HG02885 (cell line): Measurements from ENCODE around the gene OBSCN.

ENCODE experiments used
- ATAC-seq: cut with Tn5 transposase; IDR thresholded peaks from one replicate; pipeline ENCODE4 v1.9.1; 2021; ENCODE audit warnings: mild to moderate bottlenecking; ENCODE audit not compliant: unreplicated experiment, poor library complexity

OBSCN gene

DNA sequence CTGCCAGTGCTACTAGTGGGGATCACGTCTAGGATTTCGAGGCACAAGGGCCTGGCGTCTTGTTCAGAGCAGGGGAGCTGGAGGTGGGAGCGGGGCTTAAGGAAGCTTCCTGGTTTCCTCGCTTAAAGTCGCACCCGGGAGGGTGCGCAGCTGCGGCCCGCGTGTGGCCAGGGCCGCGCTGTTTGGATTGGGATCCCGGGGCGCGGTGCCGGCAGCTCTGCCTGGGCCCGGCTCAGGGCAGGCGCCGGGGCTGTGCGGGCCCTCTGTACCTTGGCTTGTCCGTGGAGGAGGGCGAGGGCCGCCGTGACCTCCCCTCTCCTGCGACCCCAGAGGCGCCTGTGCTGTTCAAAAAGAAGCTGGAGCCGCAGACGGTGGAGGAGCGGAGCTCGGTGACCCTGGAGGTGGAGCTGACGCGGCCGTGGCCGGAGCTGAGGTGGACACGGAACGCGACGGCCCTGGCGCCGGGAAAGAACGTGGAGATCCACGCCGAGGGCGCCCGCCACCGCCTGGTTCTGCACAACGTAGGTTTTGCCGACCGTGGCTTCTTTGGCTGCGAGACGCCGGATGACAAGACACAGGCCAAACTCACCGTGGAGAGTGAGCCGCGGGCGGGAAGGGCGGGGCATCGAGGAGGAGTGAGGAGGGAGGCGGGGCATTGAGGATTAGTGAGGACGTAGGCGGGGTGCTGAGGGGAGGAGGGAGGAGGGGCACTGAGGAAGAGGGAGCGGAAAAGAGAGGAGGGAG is 67.8 kb downstream of the OBSCN start:
- ATAC-seq: peak; percentile 84

DNA sequence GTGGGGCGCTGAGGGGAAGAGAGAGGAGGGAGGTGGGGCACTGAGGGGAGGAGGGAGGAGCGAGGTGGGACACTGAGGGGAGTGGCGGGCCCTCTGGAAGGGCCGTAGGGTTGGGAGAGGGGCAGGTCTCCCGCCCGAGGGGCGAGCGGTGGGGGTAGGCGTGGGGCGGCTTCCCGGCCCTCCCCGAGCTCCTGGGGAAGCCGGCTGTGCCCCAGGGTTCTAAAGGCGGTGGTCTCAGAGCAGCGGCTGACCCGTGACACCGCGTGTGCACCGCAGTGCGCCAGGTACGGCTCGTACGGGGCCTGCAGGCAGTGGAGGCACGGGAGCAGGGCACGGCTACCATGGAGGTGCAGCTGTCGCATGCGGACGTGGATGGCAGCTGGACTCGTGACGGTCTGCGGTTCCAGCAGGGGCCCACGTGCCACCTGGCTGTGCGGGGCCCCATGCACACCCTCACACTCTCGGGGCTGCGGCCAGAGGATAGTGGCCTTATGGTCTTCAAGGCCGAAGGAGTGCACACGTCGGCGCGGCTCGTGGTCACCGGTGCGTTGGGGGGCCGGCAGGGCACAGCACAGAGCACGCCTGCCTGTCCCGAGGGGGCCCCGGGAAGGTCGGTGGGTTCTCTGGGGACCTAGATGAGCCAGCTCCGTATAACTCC is 68.5 kb downstream of the OBSCN start:
- ATAC-seq: peak; percentile 19

DNA sequence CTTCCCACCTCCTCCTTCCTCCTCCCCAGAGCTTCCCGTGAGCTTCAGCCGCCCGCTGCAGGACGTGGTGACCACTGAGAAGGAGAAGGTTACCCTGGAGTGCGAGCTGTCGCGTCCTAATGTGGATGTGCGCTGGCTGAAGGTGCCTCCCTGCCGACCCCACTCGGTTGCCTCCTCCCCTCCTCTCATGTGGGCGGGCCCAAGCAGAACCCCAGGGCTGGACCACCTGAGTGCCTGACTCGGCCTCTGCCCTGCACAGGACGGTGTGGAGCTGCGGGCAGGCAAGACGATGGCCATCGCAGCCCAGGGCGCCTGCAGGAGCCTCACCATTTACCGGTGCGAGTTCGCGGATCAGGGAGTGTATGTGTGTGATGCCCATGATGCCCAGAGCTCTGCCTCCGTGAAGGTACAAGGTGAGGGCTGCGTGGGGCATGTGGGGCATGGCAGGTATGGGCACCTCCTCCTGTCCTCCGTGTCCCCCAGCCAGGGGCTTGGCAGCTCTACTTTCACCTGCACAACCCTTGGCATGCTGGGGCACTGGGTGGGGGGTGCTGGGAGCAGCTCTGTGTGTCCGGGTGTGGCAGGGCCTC is 69.2 kb downstream of the OBSCN start:
- ATAC-seq: no peak

DNA sequence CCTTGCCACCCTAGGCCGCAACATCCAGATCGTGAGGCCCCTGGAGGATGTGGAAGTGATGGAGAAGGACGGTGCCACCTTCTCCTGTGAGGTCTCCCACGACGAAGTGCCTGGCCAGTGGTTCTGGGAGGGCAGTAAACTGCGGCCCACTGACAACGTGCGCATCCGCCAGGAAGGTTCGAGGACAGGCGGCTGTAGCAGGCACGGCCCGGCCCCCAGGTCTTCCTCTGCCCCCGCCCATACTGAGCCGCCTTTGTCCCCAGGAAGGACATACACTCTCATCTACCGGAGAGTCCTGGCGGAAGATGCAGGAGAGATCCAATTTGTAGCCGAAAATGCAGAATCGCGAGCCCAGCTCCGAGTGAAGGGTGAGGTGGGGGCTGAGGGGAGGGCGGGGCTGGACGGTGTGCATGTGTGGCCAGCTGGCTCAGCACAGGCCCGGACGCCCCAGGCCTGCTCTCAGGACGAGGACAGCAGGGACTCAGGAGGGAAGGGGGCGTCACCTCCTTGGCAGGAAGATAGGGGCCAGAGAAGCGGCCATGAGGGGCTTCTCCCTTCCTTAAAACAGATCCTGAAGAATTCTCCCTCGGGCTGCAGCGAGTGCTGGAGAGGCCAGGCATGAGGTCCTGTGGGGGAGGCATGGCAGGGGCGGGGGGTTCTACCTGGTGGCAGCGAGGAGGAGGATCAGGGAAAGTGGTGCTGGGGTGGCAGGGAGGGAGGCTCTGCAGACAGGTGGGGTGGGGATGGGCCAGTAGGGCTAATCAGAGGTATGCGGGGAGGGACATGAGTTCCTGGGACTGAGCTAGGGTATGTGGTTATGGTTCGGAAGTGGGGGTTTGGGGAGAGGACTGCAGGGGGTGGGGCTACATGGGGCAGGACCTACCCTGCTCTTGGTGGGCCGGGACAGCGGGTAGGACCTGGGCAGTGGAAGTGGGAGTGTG is 69.9 kb downstream of the OBSCN start:
- ATAC-seq: no peak

DNA sequence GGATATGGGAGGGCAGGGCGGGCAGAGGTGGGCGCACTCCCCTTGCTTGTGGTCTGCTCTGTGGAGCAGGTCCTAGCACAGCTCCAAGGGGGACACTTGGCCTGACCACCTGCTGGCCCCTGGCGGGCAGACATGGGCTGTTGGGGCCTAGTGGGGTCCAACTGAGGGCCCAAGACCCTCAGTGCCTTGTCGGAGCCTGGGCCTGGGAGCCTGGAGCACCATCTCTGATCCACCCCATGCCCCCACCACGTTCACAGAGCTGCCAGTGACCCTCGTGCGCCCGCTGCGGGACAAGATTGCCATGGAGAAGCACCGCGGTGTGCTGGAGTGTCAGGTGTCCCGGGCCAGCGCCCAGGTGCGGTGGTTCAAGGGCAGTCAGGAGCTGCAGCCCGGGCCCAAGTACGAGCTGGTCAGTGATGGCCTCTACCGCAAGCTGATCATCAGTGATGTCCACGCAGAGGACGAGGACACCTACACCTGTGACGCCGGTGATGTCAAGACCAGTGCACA is 70.6 kb downstream of the OBSCN start:
- ATAC-seq: no peak

DNA sequence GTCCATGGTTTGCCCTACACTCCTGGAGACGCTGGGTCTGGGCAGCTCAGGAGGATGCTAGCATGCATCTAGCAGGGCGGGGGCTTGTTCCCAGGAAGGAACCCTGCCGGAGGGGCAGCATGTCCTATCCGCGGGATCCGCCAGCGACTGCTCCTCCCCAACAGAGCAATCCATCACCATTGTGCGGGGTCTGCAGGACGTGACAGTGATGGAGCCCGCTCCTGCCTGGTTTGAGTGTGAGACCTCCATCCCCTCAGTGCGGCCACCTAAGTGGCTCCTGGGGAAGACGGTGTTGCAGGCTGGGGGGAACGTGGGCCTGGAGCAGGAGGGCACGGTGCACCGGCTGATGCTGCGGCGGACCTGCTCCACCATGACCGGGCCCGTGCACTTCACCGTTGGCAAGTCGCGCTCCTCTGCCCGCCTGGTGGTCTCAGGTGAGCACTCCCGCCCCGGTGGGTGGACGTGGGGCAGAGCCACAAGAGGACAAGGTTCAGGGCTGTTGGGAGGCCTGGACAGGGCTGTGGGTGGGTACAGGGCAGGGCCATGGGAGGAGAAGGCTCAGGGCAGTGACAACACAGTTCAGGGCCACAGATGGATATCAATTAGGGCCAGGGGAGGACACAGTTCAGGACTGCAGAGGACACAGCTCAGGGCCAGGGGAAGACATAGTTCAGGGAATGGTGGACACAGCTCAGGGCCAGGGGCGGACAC is 71.3 kb downstream of the OBSCN start:
- no peak for ATAC-seq

DNA sequence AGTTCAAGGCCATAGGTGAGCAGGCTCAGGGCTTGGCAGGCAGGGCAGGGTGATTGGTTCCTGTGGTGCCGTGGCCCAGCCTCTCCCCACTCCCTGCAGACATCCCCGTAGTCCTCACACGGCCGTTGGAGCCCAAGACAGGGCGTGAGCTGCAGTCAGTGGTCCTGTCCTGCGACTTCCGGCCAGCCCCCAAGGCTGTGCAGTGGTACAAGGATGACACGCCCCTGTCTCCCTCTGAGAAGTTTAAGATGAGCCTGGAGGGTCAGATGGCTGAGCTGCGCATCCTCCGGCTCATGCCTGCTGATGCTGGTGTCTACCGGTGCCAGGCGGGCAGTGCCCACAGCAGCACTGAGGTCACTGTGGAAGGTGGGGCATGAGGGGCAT is 71.9 kb downstream of the OBSCN start:
- ATAC-seq: no peak

DNA sequence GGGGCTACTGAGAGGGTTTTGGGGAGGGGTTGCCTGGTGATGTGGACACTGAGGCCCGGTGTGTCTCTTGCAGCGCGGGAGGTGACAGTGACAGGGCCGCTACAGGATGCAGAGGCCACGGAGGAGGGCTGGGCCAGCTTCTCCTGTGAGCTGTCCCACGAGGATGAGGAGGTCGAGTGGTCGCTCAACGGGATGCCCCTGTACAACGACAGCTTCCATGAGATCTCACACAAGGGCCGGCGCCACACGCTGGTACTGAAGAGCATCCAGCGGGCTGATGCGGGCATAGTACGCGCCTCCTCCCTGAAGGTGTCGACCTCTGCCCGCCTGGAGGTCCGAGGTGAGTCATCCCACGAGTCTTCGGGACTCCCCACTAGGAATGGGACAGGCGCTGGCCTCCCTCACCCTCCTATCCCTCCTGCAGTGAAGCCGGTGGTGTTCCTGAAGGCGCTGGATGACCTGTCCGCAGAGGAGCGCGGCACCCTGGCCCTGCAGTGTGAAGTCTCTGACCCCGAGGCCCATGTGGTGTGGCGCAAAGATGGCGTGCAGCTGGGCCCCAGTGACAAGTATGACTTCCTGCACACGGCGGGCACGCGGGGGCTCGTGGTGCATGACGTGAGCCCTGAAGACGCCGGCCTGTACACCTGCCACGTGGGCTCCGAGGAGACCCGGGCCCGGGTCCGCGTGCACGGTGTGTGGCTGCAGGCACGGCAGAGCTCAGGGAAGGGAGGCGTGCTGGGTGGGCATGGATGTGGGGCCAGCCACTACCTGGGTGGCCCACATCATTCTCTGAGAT is 72.5 kb downstream of the OBSCN start:
- no peak for ATAC-seq

DNA sequence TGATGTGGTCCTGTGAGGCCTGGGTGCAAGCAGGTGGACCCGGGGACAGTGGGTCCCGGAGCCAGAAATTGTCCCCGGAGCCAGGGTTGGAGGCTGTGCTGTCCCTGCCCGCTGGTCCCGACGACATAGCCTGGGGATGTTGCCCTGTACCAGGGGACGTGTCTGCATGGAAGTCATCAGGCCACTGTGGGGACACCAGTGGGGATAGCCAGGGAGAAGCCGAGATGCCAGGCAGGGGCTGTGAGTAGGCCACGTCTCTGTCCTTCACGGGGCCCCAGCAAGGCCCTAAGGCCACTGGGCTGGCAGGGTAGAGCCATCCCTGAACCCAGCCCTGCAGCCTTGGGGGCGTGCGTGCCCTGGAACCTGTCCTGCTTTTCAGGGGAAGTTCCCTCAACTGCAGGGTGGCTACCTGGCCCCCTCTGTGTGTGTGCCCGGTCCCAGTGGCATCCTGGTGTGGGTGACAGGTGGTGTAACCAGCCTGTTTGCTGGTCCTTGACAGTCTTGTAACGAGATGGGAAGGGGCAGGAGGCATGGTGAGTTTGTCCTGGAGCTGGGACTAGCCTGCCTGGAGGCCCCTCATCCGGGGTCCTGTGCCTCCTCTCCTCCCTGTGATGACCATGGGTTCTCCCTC is 73.2 kb downstream of the OBSCN start:
- ATAC-seq: no peak

DNA sequence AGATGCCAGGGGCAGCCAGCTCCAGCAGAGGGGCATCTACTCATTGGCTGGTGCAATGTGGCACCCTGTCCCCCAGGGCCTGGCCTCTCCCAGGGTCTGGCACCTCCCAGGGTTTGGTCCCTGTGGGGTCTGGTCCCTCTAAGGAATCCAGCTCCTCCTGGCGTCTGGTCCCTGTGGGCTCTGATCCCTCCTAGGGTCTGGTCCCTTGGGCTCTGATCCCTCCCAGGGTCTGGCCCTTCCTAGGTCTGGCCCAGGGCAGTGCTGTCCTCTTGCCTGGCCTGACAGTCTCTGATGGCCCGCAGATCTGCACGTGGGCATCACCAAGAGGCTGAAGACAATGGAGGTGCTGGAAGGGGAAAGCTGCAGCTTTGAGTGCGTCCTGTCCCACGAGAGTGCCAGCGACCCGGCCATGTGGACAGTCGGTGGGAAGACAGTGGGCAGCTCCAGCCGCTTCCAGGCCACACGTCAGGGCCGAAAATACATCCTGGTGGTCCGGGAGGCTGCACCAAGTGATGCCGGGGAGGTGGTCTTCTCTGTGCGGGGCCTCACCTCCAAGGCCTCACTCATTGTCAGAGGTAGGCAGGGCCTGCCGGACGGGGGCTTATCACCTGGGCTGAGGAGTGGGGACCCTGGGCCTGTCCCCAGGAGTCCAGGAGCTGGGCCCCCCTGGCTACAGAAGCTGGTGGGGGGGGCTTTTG is 73.9 kb downstream of the OBSCN start:
- no peak for ATAC-seq

DNA sequence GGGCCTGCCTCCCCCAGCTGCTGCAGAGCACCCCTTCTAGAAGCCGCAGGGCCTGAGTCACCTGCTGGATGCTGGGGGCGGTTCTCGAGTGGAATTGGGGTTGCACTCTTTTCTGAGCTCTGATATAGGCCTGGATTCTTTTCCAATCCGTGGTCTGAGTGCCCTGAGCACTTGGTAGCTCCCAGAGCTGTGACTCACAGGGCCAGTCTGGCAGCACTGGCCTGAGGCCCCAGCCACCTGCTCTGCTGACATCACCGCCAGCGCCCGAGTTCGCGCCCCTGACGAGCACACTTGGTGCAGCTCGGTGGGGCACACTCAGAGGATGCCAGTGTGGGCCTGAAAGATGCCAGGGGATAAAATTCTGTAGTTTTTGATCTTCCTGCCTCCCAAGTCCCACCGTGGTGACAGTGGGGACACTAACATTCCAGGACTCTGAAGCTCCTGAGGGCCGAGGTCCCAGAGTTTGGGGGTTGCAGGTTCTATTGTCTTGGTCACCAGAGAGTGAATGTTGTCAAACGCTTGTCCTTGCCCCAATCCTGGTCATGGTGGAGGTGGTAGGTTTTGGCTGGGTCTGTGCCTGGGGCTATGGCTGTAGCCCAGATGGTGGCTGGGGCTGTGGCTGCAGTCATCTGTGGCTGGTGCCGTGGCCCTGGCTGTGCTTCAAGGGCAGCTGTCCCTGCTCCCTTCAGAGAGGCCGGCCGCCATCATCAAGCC is 74.6 kb downstream of the OBSCN start:
- ATAC-seq: no peak

DNA sequence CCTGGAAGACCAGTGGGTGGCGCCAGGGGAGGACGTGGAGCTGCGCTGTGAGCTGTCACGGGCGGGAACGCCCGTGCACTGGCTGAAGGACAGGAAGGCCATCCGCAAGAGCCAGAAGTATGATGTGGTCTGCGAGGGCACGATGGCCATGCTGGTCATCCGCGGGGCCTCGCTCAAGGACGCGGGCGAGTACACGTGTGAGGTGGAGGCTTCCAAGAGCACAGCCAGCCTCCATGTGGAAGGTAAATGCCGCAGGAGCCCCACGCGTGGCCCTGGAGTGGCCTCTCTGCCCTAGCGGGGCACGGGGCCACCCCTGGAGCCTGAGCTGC is 75.2 kb downstream of the OBSCN start:
- no peak for ATAC-seq

DNA sequence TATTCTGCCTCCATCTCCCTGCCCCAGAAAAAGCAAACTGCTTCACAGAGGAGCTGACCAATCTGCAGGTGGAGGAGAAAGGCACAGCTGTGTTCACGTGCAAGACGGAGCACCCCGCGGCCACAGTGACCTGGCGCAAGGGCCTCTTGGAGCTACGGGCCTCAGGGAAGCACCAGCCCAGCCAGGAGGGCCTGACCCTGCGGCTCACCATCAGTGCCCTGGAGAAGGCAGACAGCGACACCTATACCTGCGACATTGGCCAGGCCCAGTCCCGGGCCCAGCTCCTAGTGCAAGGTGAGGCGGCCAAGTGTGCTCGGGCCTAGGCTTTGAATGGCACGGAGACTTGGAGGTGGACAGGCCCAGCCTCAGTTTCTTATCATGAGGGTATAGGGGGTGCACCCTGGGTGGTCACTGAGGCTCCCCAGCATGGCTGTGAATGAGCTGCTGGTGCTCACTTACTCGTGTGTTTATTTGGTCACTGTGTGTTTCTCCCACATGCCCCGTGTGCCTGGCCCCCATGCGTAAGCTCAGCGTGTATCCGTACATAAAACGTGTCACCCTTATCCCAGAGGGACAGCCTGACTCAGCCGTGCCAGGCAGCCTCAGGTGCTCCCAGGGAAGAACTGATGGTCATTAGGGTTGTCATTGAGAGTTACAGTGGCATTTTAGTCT is 75.8 kb downstream of the OBSCN start:
- no peak for ATAC-seq

DNA sequence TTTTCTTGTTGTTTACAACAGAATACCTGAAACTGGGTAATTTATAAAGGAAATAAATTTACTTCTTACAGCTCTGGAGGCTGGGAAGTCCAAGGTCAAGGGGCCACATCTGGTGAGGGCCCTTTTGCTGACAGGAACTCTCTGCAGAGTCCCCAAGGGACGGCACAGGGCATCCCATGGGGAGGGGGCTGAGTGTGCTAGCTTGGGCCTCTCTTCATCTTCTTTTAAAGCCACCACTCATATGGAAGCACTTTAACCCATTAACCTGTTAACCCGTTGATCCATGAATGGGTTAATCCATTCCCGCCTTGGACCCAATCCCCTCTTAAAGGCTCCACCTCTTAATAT is 76.3 kb downstream of the OBSCN start:
- ATAC-seq: no peak

DNA sequence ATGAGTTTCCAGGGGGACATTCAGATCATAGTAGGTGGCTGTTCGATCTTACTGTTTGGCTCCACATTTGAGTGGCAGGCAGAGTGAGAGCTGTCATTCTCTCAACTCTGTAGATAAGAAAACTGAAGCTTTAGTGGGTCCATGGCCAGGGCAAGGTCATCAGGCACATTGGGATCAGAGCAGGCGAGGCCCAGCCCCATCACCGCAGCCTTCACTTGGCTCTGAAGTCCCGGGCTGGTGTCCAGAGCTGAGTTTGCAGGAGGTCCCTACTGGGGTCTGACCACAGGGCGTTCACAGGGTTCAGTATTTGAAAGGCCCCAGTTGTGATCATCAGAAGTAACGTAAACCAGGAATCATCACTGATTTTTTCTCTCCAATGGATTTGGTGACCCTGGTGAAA is 76.7 kb downstream of the OBSCN start:
- no peak for ATAC-seq

DNA sequence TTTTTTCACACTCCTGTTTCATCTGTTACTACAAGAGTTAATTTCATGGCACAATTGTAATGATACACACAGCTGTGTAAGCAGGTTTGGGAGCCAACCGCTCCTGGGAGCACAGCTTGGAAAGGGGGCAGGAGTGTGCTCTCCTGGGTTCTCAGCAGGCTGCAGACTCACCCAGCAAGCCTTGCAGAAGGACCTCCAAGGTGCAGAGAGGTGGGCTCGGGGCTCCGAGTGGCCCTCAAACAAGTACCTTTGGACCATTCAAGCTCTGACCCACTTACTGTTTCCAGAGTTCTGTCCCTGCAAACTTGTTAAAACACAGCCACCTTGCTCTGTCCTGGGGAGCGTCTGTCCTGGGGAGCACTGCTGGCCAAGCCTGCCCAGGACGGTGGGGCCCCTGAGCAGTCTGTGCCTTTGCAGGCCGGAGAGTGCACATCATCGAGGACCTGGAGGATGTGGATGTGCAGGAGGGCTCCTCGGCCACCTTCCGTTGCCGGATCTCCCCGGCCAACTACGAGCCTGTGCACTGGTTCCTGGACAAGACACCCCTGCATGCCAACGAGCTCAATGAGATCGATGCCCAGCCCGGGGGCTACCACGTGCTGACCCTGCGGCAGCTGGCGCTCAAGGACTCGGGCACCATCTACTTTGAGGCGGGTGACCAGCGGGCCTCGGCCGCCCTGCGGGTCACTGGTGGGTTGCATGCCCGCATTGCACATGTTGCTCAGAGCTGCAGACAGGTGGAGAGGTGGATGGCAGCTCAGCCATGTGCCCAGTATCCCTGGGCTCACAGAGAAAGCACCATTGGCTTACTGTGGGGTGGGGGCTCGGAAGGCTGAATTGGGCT is 78.0 kb downstream of the OBSCN start:
- ATAC-seq: no peak
